Measurements from ENCODE around the gene CSGALNACT2.
"Not testable (repeated sequence)": the region's sequence is repeated elsewhere in the genome, so short reads cannot be mapped to it uniquely, and the experiment has no call there.

Gene CSGALNACT2

GRCh38 chr10:43214071-43214955 lies 76.1 kb downstream of the CSGALNACT2 start:
- FAIRE-seq (peak; percentile 92), DNase-seq (ENCODE audit: low spot score) (peak; percentile 83)

- DNase-seq (ENCODE audit: low spot score) (no peak), FAIRE-seq (peak; percentile 42)
Measured at GRCh38 chr10:43214956-43215561, 76.8 kb downstream of the CSGALNACT2 start.

DNA sequence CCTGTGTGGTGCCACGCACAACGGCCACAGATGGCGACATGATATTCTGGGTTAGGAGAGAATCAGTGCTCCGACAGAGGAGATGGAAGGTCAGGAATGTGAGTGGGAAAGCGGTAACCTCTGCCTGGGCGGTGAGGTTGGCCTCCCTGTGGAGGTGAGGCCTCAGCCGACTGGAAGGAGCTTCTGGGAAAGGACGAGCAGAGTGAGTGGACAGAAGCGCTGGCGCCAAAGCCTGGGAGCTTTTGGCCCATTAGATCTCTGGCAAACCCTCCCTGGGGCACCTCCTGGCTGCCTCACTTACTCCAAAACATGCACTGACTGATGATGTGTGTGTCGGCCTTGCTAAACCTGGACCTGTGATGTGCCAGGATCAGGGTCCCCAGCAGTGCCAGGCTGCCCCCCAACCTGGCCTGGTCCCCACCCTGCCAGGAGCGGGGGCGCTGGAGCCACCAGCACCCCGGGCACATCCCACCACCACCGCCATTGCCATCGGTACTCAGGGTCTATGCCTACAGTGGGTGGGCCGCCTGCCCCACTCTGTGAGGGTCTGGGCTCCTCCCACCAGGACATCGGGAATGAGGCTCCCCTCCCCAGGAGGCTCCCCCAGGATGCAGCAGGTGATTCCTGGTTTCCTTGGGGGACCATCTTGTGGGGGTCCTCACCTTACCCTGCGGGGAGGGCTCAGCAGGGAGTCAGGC lies 77.7 kb downstream of the CSGALNACT2 start:
- FAIRE-seq (no peak), DNase-seq (ENCODE audit: low spot score) (no peak)

- DNase-seq (ENCODE audit: low spot score) (no peak), FAIRE-seq (peak; percentile 65)
Measured at GRCh38 chr10:43216931-43217562, 78.8 kb downstream of the CSGALNACT2 start.

GRCh38 chr10:43217563-43218205 lies 79.4 kb downstream of the CSGALNACT2 start:
- FAIRE-seq: no peak
- no peak for DNase-seq (ENCODE audit: low spot score)

DNA sequence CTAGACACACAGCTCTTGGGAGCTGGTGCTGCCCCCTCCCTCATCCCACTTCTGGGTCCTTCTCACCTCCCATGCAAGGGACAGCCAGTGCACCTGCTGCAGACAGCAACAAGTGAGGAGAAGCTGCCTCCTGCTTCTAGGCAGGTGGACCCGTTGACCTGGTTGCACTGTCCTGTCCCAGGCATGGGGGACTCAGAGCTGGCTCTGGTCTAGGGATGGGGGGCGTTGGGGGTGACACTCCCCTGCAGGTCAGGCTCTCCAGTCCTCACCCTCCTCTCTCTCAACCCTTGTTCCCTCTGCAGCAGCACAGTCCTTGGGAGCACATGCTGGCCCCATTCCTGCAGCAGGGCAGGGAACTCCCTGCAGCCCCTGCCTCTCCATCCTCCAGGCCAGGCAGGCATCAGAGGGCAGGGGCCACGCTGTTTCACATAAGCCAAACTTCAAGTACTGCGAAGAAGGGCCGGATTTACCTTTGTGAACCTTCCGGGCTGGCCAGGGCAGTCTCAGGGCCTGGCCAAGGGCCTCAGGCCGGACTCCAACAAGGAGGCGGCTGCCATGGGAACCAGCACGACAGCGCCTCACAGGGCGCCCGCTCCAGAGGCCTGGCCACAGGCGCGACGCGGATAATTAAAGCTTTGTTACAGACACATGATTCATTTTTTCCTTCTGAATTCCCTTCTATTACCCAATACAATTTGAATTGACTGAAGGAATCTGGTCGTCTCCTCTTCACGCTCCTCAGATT lies 80.1 kb downstream of the CSGALNACT2 start:
- DNase-seq (ENCODE audit: low spot score) (no peak), FAIRE-seq (no peak)

DNA sequence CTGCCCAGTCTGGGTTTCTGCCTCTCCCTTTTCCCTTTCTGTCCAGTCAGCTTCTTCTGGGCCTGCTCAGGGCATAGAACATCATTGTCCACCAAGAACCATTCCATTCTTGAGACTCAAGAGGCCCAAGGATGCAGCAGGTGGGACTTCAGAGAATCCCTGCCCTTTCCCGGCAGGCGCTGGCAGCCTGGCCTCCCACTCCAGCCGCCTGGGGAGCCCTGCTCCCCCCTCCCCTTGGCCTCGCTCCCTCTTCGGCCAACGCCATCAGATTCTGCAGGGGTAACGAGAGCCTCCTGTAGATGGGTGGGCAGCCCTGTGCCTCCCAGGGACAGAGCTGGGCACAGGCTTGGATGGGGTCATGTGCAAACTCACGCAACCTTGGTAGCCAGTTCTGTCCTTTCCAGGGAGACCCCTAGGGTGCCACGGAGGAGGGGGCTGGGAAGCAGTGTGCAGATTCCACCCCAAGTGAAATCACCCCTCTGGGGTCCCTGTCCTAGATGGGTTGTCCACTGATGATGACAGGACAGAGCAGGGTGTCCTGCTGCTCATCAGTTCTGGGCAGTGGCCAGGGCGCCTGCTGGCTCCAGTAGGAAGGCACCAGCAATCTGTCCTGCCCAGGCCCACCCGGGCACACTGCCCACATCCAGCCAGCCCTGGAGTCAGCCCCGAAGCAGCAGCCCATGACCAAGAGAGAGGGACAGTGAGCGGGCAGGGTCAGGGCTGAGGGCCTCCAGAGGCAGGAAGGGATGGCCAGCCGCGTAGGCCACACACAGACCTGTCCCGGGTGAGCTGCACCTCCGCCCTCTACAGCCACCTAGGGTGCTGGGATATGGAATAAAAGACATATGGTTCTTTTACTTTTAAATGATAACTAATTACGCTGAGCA lies 80.9 kb downstream of the CSGALNACT2 start:
- DNase-seq (ENCODE audit: low spot score): no peak

DNA sequence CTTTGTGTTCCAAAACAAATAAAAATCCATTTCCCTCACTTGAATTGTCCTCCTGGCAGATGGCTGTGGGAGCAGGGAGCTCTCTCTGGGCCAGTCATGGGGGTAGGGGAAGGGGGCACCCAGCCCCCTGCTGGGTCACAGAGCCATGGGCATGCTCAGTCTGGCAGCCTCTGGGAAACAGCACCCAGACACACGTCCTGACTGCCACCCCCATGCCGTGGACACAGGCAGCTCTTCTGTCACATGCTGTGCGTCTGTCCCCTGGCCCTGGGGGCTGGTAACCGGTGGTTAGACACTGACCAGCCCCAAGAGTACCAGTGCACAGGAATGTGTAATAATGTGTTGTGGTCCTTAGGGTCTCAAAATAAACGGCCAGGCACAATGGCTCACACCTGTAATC lies 81.6 kb downstream of the CSGALNACT2 start:
- FAIRE-seq: peak; percentile 94
- no peak for DNase-seq (ENCODE audit: low spot score)

More for the DNA sequence above, 80.9 kb downstream of the CSGALNACT2 start:
- FAIRE-seq: peak; percentile 66

DNA sequence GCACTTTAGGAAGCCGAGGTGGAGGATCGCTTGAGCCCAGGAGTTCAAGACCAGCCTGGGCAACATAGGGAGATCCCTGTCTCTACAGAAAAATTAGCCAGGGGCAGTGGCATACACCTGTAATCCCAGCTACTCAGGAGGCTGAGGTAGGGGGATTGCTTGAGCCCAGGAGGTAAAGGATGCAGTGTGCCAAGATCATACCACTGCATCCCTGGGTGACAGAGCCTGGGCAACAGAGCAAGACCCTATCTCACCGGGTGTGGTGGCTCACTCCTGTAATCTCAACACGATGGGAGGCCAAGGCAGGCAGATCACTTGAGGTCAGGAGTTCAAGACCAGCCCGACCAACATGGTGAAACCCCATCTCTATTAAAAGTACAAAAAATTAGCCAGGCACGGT lies 82.0 kb downstream of the CSGALNACT2 start:
- FAIRE-seq; DNase-seq (ENCODE audit: low spot score): not testable (repeated sequence)

GRCh38 chr10:43220657-43221418 lies 82.6 kb downstream of the CSGALNACT2 start:
- FAIRE-seq: no peak
- no peak for DNase-seq (ENCODE audit: low spot score)

DNA sequence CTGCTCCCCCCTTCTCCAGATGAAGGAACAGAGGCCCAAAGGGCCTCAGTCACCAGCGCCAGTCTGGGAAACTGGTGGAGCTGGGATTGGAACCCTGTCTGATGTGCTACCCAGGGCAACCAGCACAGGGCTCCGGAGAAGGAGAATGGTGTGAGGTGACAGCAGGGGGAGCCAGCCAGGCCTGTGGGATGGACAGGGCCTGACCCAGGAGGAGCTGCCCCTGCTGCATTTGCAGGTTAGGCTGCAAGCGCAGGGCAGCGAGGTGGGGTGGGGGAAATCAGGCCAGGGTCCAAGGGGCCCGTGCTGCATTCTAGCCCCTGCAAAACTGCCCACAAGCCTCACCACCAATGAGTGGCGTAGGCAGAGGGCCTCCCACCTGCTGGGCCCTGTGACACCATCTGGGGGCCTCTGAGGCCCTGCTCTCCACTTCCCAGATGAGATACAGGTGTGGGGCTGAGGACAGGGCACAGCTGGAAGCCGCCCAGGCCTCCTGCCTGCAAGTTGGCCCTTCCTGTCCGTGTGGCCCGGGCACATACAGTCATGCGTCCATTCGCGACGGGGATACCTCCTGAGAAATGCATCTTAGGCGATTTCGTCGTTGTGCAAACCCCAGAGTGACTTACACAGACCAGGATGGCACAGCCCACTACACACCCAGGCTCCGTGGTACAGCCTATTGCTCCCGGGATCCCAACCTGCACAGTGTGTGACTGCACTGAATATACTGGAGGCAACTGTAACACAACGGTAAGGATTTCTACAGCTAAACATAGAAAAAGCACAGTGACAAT lies 83.4 kb downstream of the CSGALNACT2 start:
- DNase-seq (ENCODE audit: low spot score) (no peak), FAIRE-seq (peak; percentile 93)

DNA sequence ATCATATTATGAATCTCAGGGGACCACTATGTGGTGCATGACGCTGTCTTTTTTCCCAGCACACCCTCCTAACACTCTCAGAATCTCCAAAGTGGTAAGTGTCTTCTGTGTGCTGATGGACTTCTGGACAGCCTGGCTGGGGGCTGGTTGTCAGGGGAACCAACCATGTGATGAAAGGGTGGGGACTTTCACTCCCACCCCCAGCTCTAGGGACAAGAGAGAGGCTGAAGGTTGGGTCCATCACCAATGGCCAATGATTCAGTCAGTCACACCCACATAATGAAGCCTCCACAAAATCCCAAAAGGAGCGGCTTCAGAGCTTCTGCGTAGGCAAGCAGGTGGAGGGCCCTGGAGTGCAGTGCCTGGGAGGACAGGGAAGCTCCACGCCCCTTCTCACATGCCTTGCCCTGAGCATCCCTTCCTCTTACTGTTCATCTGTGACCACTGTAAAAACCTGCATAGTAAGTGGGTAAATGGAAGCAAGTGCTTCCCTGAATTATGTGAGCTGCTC lies 84.0 kb downstream of the CSGALNACT2 start:
- no peak for FAIRE-seq

DNA sequence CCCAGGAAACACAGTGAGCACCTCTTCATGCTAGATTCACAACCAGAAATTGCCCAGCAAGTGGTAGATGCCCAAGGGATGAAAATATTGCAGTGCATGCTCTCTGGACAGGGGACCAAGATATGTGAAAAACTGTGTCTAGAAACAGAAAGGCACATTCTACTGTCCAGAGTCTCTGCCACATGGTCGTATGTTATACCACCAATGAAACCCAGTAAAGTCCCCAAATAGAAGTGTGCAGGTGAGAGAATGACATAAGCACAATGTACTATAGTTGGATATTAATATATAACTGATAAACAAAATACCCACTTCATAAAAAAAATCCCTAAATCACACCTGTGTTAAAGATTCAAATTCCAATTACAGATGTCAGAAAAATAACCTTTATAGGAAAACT lies 84.8 kb downstream of the CSGALNACT2 start:
- no peak for FAIRE-seq

More for the DNA sequence above, 84.0 kb downstream of the CSGALNACT2 start:
- no peak for DNase-seq (ENCODE audit: low spot score)

DNA sequence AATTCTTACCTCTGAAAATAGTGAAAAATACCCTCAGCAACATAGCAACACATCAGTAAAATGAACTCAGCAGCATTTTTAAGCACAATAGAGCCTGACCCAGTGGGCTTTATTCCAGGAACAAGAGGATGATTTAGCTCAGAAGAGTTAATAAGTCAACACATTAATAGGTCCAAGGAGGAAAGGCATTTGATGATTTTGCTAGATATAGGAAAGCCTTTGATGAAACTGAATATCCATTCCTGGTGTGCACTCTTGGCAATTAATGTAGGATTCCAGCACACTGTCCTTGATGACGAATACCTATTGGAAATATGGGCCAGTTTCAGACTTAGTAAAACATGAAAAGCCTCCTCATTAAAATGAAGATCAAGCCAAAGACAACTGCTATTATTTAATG lies 86.1 kb downstream of the CSGALNACT2 start:
- FAIRE-seq (no peak), DNase-seq (ENCODE audit: low spot score) (no peak)

More for the DNA sequence above, 84.8 kb downstream of the CSGALNACT2 start:
- no peak for DNase-seq (ENCODE audit: low spot score)

DNA sequence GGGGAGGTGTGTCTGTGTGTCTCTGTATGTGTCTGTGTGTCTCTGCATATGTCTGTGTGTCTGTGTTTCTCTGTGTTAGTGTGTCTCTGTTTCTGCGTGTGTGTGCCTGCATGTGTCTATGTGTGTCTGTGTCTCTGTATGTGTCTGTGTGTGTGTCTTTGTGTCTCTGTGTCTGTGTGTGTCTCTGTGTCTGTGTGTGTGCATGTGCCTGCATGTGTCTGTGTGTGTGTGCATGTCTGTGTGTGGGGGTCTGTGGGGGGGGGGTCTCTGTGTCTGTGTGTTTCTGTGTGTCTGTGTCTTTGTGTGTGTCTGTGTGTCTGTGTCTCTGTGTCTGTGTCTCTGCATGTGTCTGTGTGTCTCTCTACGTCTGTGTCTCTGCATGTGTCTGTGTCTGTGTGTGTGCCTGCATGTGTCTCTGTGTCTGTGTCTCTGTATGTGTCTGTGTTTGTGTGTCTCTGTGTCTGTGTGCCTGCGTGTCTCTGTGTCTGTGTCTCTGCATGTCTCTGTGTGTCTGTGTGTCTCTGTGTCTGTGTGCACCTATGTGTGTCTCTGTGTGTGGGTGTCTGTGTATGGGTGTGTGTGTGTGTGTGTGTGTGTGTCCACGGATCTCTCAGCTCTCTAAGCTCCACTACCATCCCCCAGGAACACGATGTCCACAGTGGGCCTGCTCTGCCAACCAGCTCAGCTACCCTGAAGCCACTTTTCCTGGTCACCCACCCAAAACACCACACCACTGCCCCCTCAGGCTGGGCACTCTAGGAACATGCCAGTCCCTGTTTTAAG lies 87.0 kb downstream of the CSGALNACT2 start:
- peak; percentile 99 for FAIRE-seq
- DNase-seq (ENCODE audit: low spot score): no peak

DNA sequence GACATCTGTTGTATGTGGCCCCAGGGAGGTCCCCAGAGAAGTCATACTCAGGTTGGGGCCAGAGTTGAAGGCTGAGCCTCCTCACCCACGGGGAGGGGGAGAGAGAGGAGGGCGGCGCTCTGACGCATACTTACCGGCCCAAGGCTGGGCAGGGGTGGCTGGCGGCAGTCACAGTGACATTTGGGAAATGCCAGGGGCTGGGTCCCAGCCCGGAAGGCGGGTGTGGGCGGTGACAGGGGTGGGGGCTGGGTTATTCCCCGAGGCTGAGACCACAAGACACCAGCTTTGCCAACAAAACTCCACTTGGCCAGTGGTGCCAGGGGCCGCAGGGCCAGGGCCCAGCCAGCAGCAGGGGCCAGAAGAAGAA lies 87.5 kb downstream of the CSGALNACT2 start:
- DNase-seq (ENCODE audit: low spot score): no peak
- FAIRE-seq: no peak

DNA sequence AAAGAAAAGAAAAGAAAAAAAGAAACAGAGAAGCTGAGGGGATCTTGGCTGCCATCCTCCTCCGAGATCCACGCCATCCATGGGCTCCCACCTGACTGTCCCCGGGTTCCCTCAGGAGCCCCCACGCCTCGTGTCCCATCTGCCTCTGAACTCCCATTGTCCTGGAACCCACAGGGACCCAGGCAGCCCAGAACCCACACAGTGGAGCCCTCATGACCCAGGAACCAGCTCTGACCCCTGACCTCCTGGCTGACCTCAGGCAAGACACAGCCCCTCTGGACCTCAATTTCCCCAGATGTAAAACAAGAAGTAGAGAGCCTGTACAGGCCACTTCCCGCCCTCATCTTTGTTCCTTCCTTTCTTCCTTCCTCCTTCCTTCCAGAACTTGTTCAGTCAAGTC lies 88.2 kb downstream of the CSGALNACT2 start:
- DNase-seq (ENCODE audit: low spot score): no peak

More for the DNA sequence above, 88.2 kb downstream of the CSGALNACT2 start:
- FAIRE-seq: no peak
